ENCODE results near the gene HOXD13.
A peak's percentile ranks its signal among the peaks of the same experiment; 100 is the strongest.

HOXD13 gene

DNA sequence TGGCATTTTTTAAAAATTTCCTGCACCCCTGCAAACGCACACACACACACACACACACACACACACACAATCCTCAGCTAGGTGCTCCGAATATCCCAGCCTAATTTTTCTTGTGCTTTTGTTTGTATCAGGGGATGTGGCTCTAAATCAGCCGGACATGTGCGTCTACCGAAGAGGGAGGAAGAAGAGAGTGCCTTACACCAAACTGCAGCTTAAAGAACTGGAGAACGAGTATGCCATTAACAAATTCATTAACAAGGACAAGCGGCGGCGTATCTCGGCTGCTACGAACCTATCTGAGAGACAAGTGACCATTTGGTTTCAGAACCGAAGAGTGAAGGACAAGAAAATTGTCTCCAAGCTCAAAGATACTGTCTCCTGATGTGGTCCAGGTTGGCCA lies 1.8 kb downstream of the HOXD13 start:
- Histone ChIP-seq H3K27me3 (peaks cover 6 to 100% of the 10 kb centered on the region in 2 donors), H3K36me3 (no peaks in the 10 kb centered on the region), H3K27ac (no peak overlapping the region), H3K4me3 (no peak overlapping the region), H3K9me3 (no peaks in the 10 kb centered on the region), H3K4me1 (peaks cover 0 to 51% (median 42%) of the 10 kb centered on the region in 4 donors)
- intact Hi-C loops (cut with DNase I; ENCODE audit: low total_unique reads): loop anchor here (5.0 kb wide), 1 partner anchor 92 kb away; the partner anchor contains the start of gene LNPK
- DNase-seq: no peak
- no peak for TF ChIP-seq CTCF (IDR thresholded peaks at IDR 0.05)

DNA sequence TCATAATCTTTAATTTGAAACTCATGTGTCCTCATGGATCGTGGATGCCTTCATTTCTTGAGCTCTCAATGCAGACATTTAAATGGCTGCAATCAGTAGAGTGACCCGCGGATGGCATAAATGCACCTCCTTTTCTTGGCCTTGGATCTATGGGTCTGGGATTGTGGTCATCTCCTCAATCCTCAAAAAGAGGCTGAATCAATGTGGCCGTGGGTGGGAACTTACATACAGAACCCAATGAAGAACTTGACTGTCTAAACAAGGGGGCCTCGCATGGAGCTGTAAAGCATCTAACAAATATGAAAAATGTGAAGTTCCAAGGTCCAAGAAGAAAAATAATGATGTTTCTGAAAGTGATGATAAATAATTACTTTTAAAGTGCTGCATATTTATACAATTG lies 2.9 kb downstream of the HOXD13 start:
- DNase-seq: no peak
- no peak overlapping the region for H3K4me3 ChIP-seq
- H3K4me1 ChIP-seq: peaks cover 0 to 62% (median 50%) of the 10 kb centered on the region in 4 donors
- intact Hi-C loops (cut with DNase I; ENCODE audit: low total_unique reads): loop anchor here (5.0 kb wide), 1 partner anchor 728 kb away; no protein-coding TSS in a partner anchor
- no peak overlapping the region for H3K27ac ChIP-seq
- H3K9me3 ChIP-seq: no peaks in the 10 kb centered on the region
- H3K36me3 ChIP-seq: no peaks in the 10 kb centered on the region
- TF ChIP-seq CTCF (IDR thresholded peaks at IDR 0.05): no peak
- H3K27me3 ChIP-seq: peaks cover 10 to 100% of the 10 kb centered on the region in 2 donors

GRCh38 chr2:176096243-176096985 lies 3.9 kb downstream of the HOXD13 start:
- H3K27me3 ChIP-seq: peaks cover 14 to 100% of the 10 kb centered on the region in 2 donors
- no peak for DNase-seq
- peak overlapping the region; percentile 13 to 49 for H3K4me3 ChIP-seq
- intact Hi-C loops (cut with DNase I; ENCODE audit: low total_unique reads): loop anchor here (5.0 kb wide), 1 partner anchor 729 kb away; no protein-coding TSS in a partner anchor
- no peak overlapping the region for H3K27ac ChIP-seq
- H3K9me3 ChIP-seq: no peaks in the 10 kb centered on the region
- no peaks in the 10 kb centered on the region for H3K36me3 ChIP-seq
- peaks cover 0 to 65% (median 51%) of the 10 kb centered on the region in 4 donors for H3K4me1 ChIP-seq
- TF ChIP-seq CTCF (IDR thresholded peaks at IDR 0.05): no peak

GRCh38 chr2:176096986-176097819 lies 4.7 kb downstream of the HOXD13 start:
- Histone ChIP-seq H3K4me1 (peaks cover 0 to 58% (median 49%) of the 10 kb centered on the region in 4 donors), H3K4me3 (peak overlapping the region; percentile 13 to 49), H3K27ac (no peak overlapping the region), H3K27me3 (peaks cover 14 to 100% of the 10 kb centered on the region in 2 donors), H3K9me3 (no peaks in the 10 kb centered on the region), H3K36me3 (no peaks in the 10 kb centered on the region)
- peak in 1 of 2 donors; percentile 59 for DNase-seq
- TF ChIP-seq CTCF (IDR thresholded peaks at IDR 0.05): peak; percentile 77 to 94
- intact Hi-C loops (cut with DNase I; ENCODE audit: low total_unique reads): loop anchor here (5.0 kb wide), 1 partner anchor 730 kb away; no protein-coding TSS in a partner anchor

DNA sequence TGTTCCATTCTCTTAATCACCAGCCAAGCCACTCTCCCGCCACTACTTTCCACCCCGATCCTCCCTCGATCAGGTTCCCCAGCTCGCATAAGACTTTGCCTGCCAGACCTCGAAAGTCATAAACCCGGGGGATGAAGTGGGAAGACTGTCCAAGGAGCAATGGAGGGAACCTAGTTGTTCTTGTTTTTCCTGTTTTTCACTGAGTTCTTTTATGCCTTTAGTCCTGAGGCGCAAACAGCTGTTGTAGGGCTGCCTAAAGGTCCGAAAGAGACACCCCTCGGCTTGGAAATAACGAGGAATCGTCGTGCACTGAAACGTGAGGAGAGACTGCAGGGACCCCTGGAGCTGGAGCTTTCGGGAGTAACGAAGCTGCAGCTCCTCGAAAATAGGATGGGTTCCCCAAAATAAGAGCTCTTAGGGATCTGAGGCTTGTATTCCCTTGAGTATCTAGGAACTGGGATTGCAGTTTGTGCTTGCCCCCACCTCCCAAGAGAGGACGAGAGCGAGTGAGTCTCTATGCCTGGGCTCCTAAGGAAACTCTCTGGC lies 5.4 kb downstream of the HOXD13 start:
- Histone ChIP-seq H3K4me1 (peaks cover 0 to 51% (median 43%) of the 10 kb centered on the region in 4 donors), H3K4me3 (peak overlapping the region; percentile 13 to 49), H3K9me3 (no peaks in the 10 kb centered on the region), H3K36me3 (no peaks in the 10 kb centered on the region), H3K27ac (no peak overlapping the region), H3K27me3 (peaks cover 11 to 100% of the 10 kb centered on the region in 2 donors)
- no peak for TF ChIP-seq CTCF (IDR thresholded peaks at IDR 0.05)
- no peak for DNase-seq
- intact Hi-C loops (cut with DNase I; ENCODE audit: low total_unique reads): loop anchor here (5.0 kb wide), 1 partner anchor 731 kb away; no protein-coding TSS in a partner anchor
